DMS153 treated with DMSO at 0.1 percent for 48 hours (cell line): Measurements from ENCODE around the gene STX4.

ENCODE experiments used
- DNase-seq: peaks from one replicate; lab custom pipeline; 2025; ENCODE audit not compliant: unreplicated experiment; lab: John Stamatoyannopoulos, UW

Gene STX4

DNA sequence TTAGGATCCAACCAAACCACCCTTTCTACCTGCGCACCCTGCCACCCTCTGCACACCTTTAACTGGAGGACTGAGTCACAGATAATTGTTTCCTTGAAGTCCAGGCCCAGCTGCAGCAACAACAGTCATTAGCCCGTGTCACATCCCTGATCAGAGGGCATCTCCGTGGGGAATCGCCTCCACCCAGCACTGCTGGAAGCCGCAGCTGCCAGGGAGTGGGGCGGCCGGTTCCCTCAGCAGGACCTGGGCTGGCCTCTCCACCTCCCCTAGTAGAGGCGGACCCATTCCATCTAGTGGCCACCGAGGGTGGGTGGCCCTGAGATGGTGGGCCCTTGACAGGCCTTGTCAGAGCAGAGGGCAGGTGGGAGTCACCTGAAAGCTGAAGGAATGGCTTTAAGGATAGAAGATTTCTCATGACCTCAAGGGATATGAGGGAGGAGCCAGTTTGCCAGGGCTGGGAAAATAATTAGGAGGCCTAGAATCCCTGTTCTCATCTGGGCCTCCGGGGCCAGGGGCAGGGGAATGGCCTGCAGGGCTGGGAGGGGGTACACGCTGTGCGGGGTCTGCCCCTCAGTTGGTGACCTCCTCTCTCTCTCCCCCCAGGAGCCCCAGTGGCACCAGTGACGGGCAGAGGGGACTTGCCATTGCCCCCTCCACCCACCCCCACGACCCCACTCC is 49.1 kb downstream of the STX4 start:
- no peak for DNase-seq

DNA sequence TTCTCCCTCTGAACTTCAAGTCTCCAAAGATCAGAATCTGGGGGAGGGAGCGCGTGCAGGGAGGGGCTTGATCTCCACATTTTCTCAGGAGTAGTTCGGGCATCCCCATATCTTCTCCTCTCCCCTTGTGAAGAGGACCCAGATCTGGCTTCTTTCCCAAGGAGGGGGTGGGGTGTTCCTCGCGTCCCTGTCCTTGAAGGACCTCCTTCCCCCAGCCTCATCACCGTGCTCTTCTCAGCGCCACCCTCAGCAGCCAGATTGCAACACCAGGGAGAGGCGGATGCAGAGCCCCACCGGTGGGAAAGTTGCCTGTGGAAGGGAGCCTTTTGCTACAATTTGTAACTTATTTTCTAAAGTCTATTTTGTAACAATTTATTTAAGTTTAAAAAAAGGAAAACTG is 49.7 kb downstream of the STX4 start:
- DNase-seq, result no peak

DNA sequence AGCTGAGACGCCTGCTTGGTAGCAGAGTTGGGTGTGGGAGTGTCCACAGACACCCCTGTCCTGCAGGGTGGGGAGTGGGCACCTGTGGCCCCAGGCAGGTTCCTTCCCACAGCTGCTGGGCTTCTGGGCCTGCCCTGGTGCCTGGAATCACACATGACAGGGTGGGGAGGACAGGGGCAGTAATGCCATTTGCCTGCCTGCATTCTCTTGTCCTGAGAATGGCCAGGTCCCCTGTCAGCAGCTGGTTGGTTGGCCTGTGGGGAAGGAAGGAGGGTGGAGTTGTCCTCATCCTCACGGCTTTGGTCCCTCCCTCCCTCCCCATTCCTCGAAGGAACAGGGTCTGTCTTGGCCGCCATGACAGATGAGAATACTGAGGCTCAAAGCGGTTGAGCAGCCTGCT is 50.2 kb downstream of the STX4 start:
- DNase-seq, result no peak

GRCh38 chr16:31083981-31084380 is 50.6 kb downstream of the STX4 start:
- no peak for DNase-seq

- no peak for DNase-seq
These were observed 51.4 kb downstream of the STX4 start for GRCh38 chr16:31084584-31085302.

- DNase-seq, result no peak
These were observed 52.1 kb downstream of the STX4 start for GRCh38 chr16:31085411-31085810.

DNA sequence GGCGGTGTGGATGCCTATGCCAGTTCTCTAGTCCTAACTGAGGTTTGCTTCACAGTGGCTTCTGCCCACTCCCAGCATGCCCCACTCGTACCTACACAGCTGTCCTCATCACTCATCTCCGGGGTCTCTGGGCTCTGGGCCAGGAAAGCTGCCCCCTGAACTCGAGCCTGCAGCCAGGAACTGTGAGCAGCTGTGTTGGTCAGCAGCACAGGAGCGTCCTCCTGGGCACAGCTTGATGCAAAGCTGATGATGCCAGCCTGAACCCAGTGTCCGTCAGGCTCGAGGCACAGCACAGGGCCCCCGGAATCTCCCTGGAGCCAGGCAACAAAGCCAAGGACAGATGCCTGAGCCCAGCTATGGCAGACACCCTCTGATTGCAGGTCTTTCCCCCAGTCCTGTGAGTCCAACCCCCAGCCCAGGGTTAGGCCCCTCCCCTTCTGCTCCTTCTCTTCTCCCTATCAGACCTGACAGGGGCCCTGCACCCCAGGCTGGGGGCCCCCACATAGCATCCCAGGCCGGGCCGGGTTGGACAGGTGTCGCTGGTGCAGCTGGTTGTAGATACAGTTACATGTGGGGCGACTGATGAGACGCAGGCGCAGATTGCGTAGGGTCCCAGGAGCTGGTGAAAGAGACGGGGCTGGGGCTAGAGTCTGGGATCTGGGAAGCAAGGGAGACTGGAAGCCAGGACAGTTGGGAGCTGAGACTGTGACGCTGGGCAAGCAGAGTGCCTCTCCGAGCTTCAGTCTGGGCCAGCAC is 52.7 kb downstream of the STX4 start:
- DNase-seq, result no peak

DNA sequence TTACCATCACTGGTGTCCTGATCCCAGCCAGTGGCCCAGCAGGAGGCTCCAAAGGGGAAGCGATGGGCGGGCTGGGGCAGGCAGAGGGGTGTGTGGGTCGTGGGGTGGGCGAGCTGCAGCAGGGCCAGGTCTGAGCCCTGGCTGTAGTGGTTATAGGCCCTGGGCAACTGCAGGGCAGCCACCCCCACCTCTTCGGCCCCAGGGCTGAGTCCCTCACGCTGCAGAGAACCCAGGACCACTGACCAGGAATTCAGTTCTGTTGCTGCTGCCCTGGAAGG is 53.2 kb downstream of the STX4 start:
- no peak for DNase-seq

DNA sequence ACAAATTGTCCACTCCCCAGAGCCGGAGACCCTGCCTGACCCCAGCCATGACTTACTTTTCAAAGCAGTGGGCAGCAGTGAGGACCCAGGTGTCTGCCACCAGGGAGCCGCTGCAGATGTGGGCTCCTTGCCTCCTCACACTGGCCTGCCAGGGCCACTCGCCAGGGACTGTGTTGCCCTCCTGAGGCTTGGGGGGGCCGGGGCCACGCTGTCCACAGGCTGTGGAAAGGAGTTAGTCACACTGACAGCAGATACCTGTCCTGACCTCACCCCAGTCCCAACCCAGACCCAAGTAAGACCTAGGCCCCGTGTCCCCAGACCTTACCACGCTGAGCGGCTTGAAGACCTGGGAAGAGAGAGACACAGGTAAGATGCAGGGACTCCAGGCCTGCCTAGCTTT is 54.1 kb downstream of the STX4 start:
- DNase-seq, result no peak

DNA sequence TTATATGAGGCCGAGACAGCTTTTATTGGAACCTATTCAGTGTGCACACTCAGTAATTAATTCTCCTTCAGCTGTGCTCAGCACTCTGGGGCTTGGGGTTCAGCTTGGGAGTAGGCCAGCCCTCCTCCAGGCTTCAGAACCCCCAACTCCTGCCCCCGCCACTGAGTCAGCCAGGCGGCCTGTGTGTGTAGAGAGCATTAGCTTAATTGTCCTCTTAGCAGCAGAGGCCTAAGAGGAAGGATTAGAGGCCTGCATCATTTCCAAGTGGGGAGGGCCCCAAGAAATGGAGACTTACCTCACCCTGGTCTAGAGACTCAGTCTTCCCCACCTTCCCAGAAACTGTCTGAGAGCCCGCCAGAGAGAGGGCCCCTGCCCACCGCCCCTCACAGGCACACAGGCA is 54.6 kb downstream of the STX4 start:
- DNase-seq, result no peak

GRCh38 chr16:31088459-31089183 is 55.3 kb downstream of the STX4 start, which contains the start of gene PRSS53:
TSS of gene PRSS53 (minus strand) at chr16:31088943. CDS start at chr16:31088809, 134 bp downstream.
- no peak for DNase-seq

DNA sequence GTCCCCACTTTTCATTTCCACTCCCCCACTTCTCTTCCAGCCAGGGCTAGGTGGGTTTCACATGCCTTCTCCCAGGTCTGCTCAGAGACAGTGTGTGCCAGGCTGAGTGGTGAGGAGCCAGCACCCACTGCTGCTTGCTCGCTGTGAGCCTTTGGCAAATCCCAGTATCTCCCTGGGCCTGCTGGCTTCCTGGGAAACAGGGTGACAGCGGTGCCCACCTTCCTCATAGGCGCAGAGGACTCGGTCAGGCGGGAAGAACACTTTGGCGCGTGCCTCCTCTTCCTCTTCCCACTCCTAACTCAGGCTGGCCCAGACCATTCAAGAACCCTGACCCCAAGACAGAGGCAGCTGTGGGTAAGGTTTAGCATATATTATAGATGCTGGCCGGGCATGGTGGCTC is 55.8 kb downstream of the STX4 start:
- DNase-seq, result no peak
